Vagina (tissue), 2 donors: Measurements from ENCODE around the gene GRK3.

Experiments used
- POLR2AphosphoS5 ChIP-seq, 2 donors: sonication (generic); formaldehyde crosslinking; IDR thresholded peaks; one replicate each; pipeline ENCODE4 v1.9.0; 2017; ENCODE audit warnings: antibody characterized with exemption in 2 of 2, mild to moderate bottlenecking in 2 of 2, low read depth in 1 of 2; ENCODE audit not compliant: insufficient read depth in 1 of 2
- TF ChIP-seq, protein P1 (sequence below), 3 experiments: fragments of 450-650 bp in 2 of 3; fragments of 200-600 bp in 1 of 3; sonication (generic) in 1 of 3; IDR thresholded peaks; one replicate each; pipeline ENCODE4 v1.5.1; 2017 to 2019; ENCODE audit warnings: antibody characterized with exemption in 3 of 3, mild to moderate bottlenecking in 2 of 3, moderate library complexity in 2 of 3

DNA sequence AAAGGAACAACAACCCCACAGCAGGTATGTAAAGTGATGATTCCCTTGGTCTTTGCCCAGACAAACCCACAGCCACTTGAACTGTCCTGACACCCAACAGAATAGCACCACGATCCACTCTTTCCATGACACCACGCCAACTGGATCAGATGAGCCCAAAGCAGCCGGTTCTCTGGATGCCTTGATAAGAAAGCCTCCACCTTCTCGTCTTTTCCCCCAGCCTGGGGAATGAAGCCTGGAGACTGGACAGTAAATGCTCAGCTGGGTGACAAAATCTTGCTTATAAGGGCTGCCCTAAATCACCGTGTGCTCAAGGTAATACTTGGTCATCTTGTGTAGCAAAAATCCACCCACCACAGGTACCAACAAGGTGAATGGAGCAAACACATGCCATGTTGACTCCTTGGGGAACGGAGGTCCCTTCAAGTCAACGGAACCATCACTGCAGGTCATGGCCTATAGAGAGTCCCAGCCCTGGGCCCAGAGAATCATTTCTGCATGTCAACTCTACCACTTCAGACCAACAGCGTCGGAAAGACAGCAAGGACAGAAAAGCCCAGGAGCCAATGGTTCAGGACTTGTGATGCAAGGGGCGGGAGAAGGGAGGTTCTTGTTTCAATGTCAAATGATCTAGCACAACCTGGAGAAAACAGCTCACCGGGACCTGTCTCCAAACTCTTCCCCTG lies 175.3 kb downstream of the GRK3 start:
- TF ChIP-seq, protein P1, sequence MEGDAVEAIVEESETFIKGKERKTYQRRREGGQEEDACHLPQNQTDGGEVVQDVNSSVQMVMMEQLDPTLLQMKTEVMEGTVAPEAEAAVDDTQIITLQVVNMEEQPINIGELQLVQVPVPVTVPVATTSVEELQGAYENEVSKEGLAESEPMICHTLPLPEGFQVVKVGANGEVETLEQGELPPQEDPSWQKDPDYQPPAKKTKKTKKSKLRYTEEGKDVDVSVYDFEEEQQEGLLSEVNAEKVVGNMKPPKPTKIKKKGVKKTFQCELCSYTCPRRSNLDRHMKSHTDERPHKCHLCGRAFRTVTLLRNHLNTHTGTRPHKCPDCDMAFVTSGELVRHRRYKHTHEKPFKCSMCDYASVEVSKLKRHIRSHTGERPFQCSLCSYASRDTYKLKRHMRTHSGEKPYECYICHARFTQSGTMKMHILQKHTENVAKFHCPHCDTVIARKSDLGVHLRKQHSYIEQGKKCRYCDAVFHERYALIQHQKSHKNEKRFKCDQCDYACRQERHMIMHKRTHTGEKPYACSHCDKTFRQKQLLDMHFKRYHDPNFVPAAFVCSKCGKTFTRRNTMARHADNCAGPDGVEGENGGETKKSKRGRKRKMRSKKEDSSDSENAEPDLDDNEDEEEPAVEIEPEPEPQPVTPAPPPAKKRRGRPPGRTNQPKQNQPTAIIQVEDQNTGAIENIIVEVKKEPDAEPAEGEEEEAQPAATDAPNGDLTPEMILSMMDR (IDR thresholded peaks at IDR 0.05): no peak
- no peak for TF ChIP-seq POLR2AphosphoS5 (IDR thresholded peaks at IDR 0.05; ENCODE audit: insufficient read depth in 1 of 2, low read depth in 1 of 2)
